CD4-positive, alpha-beta T cell treated with Interleukin-17A for 1 hour (primary cell): ENCODE data around the gene FZD7.

Experiments used
- DNase-seq: peaks from one replicate; pipeline ENCODE4 v3.0.0-alpha.2; 2020

Gene FZD7

GRCh38 chr2:202072226-202072625 lies 38.6 kb downstream of the FZD7 start:
- DNase-seq: no peak

DNA sequence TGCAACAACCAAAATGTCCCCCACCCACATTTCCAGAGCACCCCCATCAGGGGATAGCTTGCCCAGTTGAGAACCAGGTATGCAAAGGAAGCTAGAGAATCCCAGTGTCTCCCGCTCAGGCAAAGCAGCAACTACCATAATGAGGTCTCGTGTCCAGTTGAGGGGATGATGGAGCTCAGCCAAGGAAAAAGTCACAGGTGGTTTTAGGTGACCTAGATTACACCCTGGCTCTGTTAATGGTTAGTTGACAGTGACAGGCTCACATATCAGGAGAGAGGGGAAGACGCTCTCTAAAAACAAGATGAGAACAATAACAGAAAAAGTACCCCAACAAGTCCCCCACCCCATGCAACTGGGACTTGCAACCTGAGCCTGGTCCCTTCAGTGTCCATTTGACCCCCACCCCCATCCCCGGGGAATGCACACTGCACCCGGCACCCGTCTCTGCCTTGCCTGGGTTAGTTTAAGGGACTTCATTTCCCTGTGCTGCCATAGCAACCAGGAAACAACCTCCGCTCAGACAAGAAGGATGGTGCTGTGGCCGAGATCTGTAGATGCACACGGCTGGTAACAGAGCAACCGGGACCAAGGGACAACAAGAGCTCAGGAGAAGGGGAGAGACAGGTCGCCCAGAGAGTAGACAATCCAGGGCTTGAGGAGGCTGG lies 39.2 kb downstream of the FZD7 start, which contains the start of gene KIAA2012:
Gene KIAA2012, plus strand, starts transcription at position 519 of the 665 bp plus-strand sequence. CDS start 373 bp downstream, outside the sequence.
- DNase-seq: no peak

GRCh38 chr2:202074324-202074723 lies 40.7 kb downstream of the FZD7 start:
- no peak for DNase-seq

DNA sequence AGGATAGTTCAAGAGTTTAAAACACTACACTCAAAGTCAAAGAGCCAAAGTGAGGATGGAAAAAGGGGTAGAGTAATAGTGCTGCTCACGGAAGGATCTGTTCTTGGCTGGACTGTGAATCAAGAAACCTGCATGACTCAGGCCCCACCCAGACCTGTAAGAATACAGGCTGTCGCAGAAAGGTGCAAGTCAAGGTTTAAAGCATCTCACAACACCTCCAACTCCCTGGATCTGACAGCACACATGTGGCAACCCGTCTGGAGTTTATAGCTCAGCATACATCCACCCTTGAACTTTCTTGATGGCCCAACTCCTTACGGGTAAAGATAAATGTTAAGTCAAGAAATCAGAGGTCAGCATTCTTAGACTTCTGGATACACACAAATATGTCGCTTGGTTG lies 45.7 kb downstream of the FZD7 start:
- no peak for DNase-seq

- no peak for DNase-seq
Measured at GRCh38 chr2:202084265-202084664, 50.6 kb downstream of the FZD7 start.
